Testis (tissue), 2 donors: ENCODE results near the gene SMG1.

Experiments
- POLR2A ChIP-seq: fragments of 450-650 bp; IDR thresholded peaks from one replicate; pipeline ENCODE4 v1.6.1; 2017; ENCODE audit warnings: antibody characterized with exemption, mild to moderate bottlenecking, moderate library complexity
- TF ChIP-seq, protein P1 (sequence below), 3 experiments: fragments of 450-650 bp in 2 of 3; fragments of 200-600 bp in 1 of 3; sonication (generic) in 1 of 3; IDR thresholded peaks; one replicate each; pipeline ENCODE4 v1.5.1; 2016 to 2019; ENCODE audit warnings: antibody characterized with exemption in 3 of 3, mild to moderate bottlenecking in 2 of 3, moderate library complexity in 1 of 3

GRCh38 chr16:18802767-18803343, 123.4 kb downstream of the SMG1 start:
- no peak for TF ChIP-seq POLR2A
- TF ChIP-seq, protein P1, sequence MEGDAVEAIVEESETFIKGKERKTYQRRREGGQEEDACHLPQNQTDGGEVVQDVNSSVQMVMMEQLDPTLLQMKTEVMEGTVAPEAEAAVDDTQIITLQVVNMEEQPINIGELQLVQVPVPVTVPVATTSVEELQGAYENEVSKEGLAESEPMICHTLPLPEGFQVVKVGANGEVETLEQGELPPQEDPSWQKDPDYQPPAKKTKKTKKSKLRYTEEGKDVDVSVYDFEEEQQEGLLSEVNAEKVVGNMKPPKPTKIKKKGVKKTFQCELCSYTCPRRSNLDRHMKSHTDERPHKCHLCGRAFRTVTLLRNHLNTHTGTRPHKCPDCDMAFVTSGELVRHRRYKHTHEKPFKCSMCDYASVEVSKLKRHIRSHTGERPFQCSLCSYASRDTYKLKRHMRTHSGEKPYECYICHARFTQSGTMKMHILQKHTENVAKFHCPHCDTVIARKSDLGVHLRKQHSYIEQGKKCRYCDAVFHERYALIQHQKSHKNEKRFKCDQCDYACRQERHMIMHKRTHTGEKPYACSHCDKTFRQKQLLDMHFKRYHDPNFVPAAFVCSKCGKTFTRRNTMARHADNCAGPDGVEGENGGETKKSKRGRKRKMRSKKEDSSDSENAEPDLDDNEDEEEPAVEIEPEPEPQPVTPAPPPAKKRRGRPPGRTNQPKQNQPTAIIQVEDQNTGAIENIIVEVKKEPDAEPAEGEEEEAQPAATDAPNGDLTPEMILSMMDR (IDR thresholded peaks at IDR 0.05): no peak
